ENCODE results near the gene ATP6AP1. TPM values are rescaled to one million over a fixed set of nuclear protein-coding genes. Genes with fewer than 3 reads are reported as not detected.

The ATP6AP1 gene
- total RNA-seq, 1 donor from 2014 or later = 74.8 TPM

DNA sequence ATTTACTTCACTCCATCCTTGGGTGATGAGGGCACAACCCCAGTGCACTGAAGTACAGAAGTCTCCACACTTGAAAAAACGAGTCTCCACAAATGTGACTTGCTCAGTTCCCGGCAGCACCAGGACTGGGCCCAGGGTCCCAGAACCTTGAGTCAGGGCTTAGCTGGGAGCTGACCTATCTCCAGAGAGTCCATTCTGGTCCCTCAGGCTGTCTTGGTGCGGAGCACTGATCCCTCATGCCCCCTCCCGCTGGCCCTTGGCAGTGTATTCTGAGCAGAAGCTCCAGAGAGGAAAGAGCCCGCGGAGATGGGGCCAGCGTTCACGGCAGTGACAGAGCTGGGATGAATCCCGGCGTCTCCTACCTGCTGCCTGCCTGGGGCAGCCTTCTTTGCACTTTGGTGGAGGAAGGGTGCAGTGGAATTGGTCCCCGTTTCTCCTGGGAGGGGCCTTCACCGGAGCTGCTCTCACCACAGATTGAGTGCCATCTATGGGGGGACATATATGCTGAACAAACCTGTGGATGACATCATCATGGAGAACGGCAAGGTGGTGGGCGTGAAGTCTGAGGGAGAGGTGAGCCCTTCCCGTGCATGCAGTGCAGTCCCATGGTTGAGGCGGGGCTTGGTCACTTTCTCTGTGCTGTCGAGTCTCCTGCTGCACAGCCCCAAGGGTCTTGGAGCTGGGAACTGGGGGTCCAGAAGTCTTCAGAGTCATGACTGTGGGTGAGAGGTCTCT lies 12.3 kb downstream of the ATP6AP1 start:
- intact Hi-C loops (cut with DNase I) = no loop called here
- ATAC-seq (ENCODE audit: poor library complexity) = no peak
- DNase-seq = no peak

DNA sequence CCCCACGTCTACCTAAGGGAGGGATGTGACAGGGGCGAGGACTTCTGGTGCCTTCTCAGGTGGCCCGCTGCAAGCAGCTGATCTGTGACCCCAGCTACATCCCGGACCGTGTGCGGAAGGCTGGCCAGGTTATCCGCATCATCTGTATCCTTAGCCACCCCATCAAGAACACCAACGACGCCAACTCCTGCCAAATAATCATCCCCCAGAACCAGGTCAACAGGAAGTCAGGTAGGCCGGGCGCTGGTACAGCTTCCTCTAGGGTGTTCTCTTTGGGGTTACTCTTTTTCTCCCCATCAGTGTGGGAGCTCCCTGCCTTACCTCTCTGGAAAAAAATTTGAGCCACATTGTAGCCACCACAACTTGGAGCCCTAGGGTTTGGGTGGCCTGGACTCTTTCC lies 13.1 kb downstream of the ATP6AP1 start:
- intact Hi-C loops (cut with DNase I) = no loop called here
- DNase-seq (no peak), ATAC-seq (ENCODE audit: poor library complexity) (no peak)

GRCh38 chrX:154441984-154442707 lies 13.7 kb downstream of the ATP6AP1 start:
- intact Hi-C loops (cut with DNase I) = no loop called here
- no peak for DNase-seq
- ATAC-seq (ENCODE audit: poor library complexity) = no peak

GRCh38 chrX:154443479-154443910 lies 15.0 kb downstream of the ATP6AP1 start:
- no peak for DNase-seq
- ATAC-seq (ENCODE audit: poor library complexity) = peak; percentile 18
- intact Hi-C loops (cut with DNase I) = no loop called here

DNA sequence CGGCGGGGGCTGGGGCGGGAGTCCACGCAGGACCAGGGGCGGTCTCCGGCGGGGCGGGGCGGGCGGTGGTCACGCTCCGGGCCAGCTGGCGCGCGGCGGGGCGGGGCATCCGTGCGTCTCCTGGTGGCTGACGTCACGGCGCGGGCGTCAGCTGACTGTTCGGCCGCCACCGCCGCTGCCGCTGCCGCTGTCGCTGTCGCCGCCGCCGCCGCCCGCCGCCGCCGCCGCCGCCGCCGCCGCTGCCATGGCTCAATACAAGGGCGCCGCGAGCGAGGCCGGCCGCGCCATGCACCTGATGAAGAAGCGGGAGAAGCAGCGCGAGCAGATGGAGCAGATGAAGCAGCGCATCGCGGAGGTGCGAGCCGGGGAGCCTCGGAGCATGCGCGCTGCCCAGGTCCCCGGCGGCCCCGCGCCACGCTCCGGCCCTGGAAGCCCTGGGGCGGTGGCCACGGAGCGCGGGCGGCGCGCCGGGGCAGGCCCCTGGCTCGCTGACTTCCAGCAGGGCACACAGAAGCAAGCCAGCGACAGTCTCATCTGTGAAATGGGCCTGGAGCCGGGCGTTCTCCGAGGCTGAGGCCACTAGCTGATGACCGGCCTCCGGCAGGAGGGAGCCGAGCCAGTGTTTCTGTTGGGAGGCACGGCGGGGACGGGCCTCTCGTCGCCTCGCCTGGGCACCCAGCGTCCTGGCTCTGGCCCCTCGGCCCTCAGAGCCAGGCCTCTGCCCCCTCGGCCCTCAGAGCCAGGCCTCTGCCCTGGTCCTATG lies 15.7 kb downstream of the ATP6AP1 start, which contains the start of gene FAM50A:
TSS of gene FAM50A (plus strand) at position 150 of the 763 bp plus-strand sequence. CDS start at position 245, 95 bp downstream.
- intact Hi-C loops (cut with DNase I) = no loop called here
- DNase-seq (peak; percentile 91), ATAC-seq (ENCODE audit: poor library complexity) (peak; percentile 94)

DNA sequence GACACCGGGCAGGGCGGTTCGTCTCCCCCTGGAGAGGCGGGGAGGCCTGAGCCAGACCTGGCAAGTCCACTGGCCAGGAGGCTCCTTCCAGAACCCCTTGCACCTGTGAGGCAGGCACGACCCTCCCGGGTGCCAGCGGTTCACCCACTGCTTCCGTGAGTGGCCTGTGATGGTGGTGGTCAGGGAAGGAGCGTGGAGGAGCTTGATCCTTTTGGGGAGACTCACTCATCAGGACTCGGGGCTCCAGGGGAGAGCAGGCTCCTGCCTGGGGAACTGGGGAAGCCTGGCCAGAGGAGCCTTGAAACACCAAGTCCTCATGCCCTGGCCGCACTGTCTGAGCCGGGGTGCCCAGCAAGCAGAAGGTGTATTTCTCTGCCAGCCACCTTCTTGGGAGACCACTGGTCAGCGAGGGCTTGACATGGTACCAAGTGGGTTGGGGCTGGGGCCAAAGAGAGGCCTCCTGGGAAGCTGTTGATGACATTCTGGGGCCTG lies 16.3 kb downstream of the ATP6AP1 start:
- DNase-seq (no peak), ATAC-seq (ENCODE audit: poor library complexity) (no peak)
- intact Hi-C loops (cut with DNase I) = no loop called here

DNA sequence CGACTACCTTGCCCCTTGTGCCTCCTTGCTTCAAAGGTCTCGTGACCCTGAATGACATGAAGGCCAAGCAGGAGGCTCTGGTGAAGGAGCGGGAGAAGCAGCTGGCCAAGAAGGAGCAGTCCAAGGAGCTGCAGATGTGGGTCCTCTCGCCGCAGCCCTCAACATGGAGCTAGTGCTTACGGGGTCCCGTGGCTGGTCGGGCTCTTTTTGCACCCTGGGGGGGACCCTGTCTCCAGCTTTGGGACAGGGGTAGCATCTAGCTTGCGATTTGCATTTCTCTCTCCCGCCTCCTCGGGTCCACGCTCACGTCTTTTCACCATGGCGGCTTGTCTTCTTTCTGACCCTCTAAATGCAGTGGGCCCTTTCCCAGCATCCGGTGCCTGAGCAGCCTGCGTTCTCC lies 17.3 kb downstream of the ATP6AP1 start:
- DNase-seq (no peak), ATAC-seq (ENCODE audit: poor library complexity) (no peak)
- intact Hi-C loops (cut with DNase I) = no loop called here

GRCh38 chrX:154446430-154446829 lies 18.0 kb downstream of the ATP6AP1 start:
- intact Hi-C loops (cut with DNase I) = no loop called here
- ATAC-seq (ENCODE audit: poor library complexity) = no peak
- no peak for DNase-seq

- no peak for DNase-seq
- intact Hi-C loops (cut with DNase I) = no loop called here
- no peak for ATAC-seq (ENCODE audit: poor library complexity)
Measured at GRCh38 chrX:154448484-154448883, 20.0 kb downstream of the ATP6AP1 start.

GRCh38 chrX:154449618-154450017 lies 21.1 kb downstream of the ATP6AP1 start:
- DNase-seq (no peak), ATAC-seq (ENCODE audit: poor library complexity) (no peak)
- intact Hi-C loops (cut with DNase I) = loop anchor here (10.0 kb wide), 1 partner anchor 45 kb away; the partner anchor contains the start of gene DNASE1L1

DNA sequence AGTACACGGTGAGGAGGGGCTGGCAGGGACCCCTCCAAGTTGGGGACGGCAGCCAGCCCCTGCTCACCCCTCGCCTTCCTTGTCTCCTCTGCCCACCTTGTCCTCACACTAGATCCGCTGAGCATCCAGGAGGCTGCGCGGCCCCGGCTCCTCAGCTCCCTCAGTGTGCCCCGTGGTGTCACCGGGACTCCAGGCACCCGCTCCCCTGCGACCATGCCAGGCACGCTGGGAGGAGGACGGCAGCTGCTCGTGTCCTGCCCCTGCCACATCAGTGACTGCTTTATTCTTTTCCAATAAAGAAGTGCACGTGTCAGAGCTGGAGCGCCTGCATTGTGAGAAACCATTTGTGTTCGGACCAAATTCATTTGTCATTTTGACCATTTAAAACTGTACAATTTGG lies 21.8 kb downstream of the ATP6AP1 start:
- intact Hi-C loops (cut with DNase I) = loop anchor here (10.0 kb wide), 1 partner anchor 46 kb away; the partner anchor contains the start of gene DNASE1L1
- DNase-seq (no peak), ATAC-seq (ENCODE audit: poor library complexity) (no peak)

DNA sequence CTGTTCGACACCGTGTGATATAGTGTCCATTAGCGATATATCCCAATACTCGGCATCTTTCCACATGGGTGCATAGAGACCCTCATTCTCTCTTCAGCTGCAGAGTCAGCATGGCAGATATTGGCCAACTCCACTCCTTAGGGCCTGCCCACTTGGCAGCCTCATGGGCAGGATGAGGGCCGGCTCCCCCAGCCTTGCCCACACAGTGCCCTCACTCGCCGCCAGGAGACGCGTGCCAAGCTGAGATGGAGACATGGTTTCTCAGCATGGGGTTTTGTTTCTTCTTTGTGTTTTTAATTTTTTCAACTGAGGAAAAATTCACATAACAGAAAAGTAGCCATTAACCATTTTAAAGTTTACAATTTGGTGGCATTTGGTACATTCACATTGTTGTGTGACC lies 24.3 kb downstream of the ATP6AP1 start:
- DNase-seq (no peak), ATAC-seq (ENCODE audit: poor library complexity) (no peak)
- intact Hi-C loops (cut with DNase I) = loop anchor here (10.0 kb wide), 1 partner anchor 48 kb away; the partner anchor contains the start of gene DNASE1L1

DNA sequence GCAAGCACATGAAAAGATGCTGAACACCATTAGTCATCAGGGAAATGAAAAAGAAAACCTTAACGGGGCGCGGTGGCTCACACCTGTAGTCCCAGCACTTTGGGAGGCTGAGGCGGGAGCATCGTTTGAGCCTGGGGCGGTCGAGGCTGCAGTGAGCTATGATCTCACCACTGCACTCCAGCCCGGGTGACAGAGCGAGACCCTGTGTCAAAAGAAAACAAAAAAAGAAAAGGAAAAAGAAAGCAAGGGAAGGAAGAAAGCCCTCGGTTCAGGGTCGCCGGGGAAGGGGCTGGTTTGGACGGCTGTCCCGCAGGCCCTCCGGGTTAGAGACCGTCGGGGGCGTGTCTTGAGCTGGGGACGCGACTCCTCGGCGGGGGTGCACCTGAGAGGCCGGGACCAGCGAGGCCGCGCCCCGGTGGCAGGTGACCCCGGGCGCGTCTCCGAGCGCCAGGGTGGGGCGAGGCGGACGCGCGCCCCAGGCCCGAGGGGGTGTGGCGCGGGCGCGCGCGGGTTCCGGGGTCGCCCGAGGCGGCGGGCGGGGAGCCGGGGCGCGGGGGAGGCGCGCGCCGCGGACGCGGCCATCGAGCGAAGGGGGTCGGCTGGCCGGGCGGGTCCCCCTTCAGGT lies 29.1 kb downstream of the ATP6AP1 start:
- DNase-seq = peak; percentile 54
- peak; percentile 50 for ATAC-seq (ENCODE audit: poor library complexity)
- intact Hi-C loops (cut with DNase I) = loop anchor here (10.0 kb wide), 1 partner anchor 53 kb away; the partner anchor contains the start of gene DNASE1L1

DNA sequence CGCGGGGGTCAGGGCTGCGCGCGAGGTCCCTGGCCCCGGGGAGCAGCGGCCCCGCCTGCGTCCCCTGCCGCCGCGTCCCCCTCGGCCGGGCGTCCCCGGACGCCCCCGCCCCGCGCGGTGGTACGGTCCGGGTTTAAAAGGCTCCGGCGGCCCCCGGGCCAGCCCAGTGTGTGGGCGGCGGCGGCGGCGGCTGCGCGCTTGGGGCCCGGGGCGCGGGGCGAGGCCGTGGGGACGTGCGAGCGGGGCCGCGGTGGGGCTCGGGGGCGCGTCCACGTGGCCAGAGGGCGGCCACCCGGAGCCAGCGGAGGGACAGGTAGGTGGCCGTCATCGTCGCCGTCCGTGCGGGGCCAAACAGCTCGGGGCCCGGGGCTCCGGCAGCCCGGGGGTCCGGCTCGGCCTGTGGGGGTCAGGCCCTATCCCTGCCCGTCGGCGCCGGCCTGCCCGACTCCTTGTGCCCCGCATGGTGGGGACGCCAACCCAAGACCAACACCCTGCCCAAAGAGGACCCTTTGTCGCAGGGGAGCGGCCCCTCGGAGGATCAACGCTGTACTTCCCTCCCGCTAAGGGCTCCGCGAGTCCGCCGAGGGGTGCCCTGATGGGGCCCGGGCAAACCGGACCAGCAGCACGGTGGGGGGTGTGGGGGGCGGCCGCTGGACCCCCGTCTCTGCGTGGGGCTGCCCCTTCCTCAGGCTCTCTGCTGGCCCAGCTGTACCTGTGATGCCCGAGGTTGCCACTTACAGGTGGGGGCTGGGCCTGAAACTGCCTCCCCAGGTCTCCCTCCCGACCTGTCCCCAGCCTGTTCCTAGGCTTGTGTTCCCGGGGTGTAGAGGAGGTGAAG lies 29.9 kb downstream of the ATP6AP1 start, which contains the start of gene PLXNA3:
TSS of gene PLXNA3 (plus strand) at position 166 of the 838 bp plus-strand sequence. CDS start 1,903 bp downstream, outside the sequence.
- ATAC-seq (ENCODE audit: poor library complexity) = peak; percentile 82
- intact Hi-C loops (cut with DNase I) = loop anchor here (10.0 kb wide), 1 partner anchor 54 kb away; the partner anchor contains the start of gene DNASE1L1
- DNase-seq = peak; percentile 62

DNA sequence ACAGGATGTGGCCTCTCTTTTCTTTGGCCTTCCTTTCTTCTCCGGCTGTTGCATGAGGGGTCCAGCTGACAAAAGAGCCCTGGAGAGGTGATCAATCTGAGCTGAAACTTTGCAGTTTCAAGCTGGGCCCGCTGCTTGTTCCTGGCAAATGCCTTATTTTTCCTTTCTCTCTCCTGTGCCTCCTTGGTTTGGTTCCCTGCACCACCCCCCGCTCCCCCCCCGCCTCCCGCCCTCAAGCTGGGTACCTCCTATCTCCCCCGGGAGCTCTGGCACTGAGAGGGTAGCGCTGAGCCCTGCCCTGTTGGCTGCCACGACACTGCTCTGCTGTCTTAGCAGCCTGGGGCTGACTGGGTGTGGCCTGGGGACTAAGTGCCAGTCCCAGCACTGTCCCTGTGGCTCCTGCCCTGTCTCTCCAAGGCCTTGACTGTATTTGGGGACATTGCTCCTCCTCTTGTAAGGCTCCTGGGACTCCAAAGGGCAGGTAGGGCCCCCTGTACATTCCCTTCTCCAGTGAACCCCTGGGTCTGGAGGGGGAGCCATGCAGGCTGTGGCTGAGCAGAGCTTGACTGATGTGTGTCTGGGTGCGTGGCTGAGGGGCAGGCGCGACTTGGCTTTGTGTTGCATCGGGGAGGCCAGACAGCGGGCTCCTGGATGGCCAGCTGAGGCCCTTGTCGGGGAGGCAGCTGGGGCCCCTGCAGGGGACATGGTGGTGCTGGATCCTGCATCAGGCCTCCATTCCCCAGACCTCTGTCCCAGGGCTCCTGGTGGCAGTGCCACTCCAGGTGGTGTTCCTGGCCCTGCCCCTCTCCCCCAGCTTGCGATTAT lies 30.7 kb downstream of the ATP6AP1 start:
- intact Hi-C loops (cut with DNase I) = loop anchor here (10.0 kb wide), 1 partner anchor 54 kb away; the partner anchor contains the start of gene DNASE1L1
- DNase-seq (peak; percentile 64), ATAC-seq (ENCODE audit: poor library complexity) (peak; percentile 85)

DNA sequence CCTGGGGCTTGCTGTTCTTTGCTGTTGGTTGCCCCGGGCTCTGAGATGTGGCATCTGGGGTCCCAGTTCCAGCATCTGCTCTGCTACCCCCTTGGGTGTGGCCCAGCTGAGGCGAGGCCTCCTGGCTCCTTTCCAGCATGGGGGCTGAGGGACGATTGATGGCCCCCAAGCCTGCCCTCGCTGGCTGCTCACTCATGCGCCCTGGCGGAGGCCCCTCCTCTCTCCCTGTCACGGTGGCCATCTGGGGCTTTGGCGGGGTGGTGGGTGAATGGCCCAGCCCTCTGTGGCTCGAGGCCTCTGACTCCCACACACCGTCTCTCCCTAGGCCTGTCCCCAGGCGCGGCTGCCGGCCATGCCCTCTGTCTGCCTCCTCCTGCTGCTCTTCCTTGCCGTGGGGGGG lies 31.4 kb downstream of the ATP6AP1 start:
- intact Hi-C loops (cut with DNase I) = loop anchor here (10.0 kb wide), 1 partner anchor 55 kb away; the partner anchor contains the start of gene DNASE1L1
- ATAC-seq (ENCODE audit: poor library complexity) = no peak
- no peak for DNase-seq

All from Right ventricle myocardium superior (tissue), 1 donor.